Neural progenitor cell (in vitro differentiated cells): Measurements from ENCODE around the gene CBLN1. TPM values are rescaled to one million over a fixed set of nuclear protein-coding genes. Genes with fewer than 3 reads are reported as not detected.

Source experiments
- DNase-seq: peaks from one replicate; pipeline ENCODE4 v3.0.0-alpha.2; 2016; ENCODE audit warnings: low spot score
- H2AFZ ChIP-seq: fragments of 200-600 bp; sonication (generic); replicated peaks from 2 replicates; pipeline ENCODE4 v1.6.1; 2016; ENCODE audit warnings: antibody characterized with exemption
- H3F3A ChIP-seq: fragments of 200-600 bp; sonication (generic); 2 replicates; pipeline ENCODE4 v1.6.1; 2016; ENCODE audit warnings: antibody characterized with exemption, low read depth
- H3K27ac ChIP-seq: fragments of 200-600 bp; sonication (generic); 2 replicates; pipeline ENCODE4 v1.5.1; 2016; ENCODE audit warnings: mild to moderate bottlenecking
- H3K27me3 ChIP-seq: fragments of 200-600 bp; sonication (generic); 2 replicates; pipeline ENCODE4 v1.6.1; 2016; ENCODE audit warnings: mild to moderate bottlenecking, moderate library complexity
- H3K36me3 ChIP-seq: fragments of 200-600 bp; sonication (generic); 2 replicates; pipeline ENCODE4 v1.5.1; 2016
- H3K4me1 ChIP-seq: fragments of 200-600 bp; sonication (generic); 2 replicates; pipeline ENCODE4 v1.6.1; 2016; ENCODE audit warnings: mixed run types
- H3K4me2 ChIP-seq: fragments of 200-600 bp; sonication (generic); 2 replicates; pipeline ENCODE4 v1.6.1; 2016
- H3K4me3 ChIP-seq: fragments of 200-600 bp; sonication (generic); 2 replicates; pipeline ENCODE4 v1.5.1; 2016
- H3K79me2 ChIP-seq: fragments of 200-600 bp; sonication (generic); 2 replicates; pipeline ENCODE4 v1.6.1; 2016; ENCODE audit warnings: low read depth
- H3K9ac ChIP-seq: fragments of 200-600 bp; sonication (generic); 2 replicates; pipeline ENCODE4 v1.6.1; 2016
- H3K9me3 ChIP-seq: fragments of 200-600 bp; sonication (generic); 2 replicates; pipeline ENCODE4 v1.5.1; 2016; ENCODE audit warnings: low read depth
- H4K20me1 ChIP-seq: fragments of 200-600 bp; sonication (generic); 2 replicates; pipeline ENCODE4 v1.6.1; 2016; ENCODE audit warnings: low read depth
- H3K27ac Mint-ChIP-seq: 3 replicates; pipeline ENCODE4 v1.8.0; 2021; ENCODE audit warnings: mixed read lengths
- H3K27me3 Mint-ChIP-seq: 2 replicates; pipeline ENCODE4 v1.8.0; 2022; ENCODE audit warnings: low read depth, mild to moderate bottlenecking, inconsistent platforms, moderate library complexity, mixed read lengths; ENCODE audit not compliant: insufficient read depth
- H3K36me3 Mint-ChIP-seq: 3 replicates; pipeline ENCODE4 v1.8.0; 2021; ENCODE audit warnings: mixed read lengths
- H3K4me1 Mint-ChIP-seq: 3 replicates; pipeline ENCODE4 v1.8.0; 2021; ENCODE audit warnings: mixed read lengths
- H3K4me3 Mint-ChIP-seq: 3 replicates; pipeline ENCODE4 v1.8.0; 2021; ENCODE audit warnings: mild to moderate bottlenecking, moderate library complexity, mixed read lengths
- H3K9me3 Mint-ChIP-seq: 3 replicates; pipeline ENCODE4 v1.8.0; 2020; ENCODE audit warnings: mixed read lengths
- EZH2 ChIP-seq: fragments of 200-600 bp; sonication (generic); IDR thresholded peaks from 2 replicates; pipeline ENCODE4 v1.6.1; 2017; ENCODE audit warnings: antibody characterized with exemption, mild to moderate bottlenecking, moderate library complexity
- EZH2phosphoT487 ChIP-seq: fragments of 200-600 bp; sonication (generic); IDR thresholded peaks from 2 replicates; pipeline ENCODE4 v1.6.1; 2017; ENCODE audit warnings: antibody characterized with exemption
- total RNA-seq: library from RNA; depleted of rRNA; stranded (reverse); fragments of >200 nt; gene quantifications from 2 replicates; pipeline ENCODE4 v1.2.3, GENCODE V29; 2015; ENCODE audit warnings: low replicate concordance
- TF ChIP-seq, protein P1 (sequence below): fragments of 200-600 bp; sonication (generic); IDR thresholded peaks from 2 replicates; pipeline ENCODE4 v1.5.1; 2017; ENCODE audit warnings: antibody characterized with exemption, mild to moderate bottlenecking

Gene CBLN1
- total RNA-seq, 1 donor from 2014 or later = 0.11 TPM

DNA sequence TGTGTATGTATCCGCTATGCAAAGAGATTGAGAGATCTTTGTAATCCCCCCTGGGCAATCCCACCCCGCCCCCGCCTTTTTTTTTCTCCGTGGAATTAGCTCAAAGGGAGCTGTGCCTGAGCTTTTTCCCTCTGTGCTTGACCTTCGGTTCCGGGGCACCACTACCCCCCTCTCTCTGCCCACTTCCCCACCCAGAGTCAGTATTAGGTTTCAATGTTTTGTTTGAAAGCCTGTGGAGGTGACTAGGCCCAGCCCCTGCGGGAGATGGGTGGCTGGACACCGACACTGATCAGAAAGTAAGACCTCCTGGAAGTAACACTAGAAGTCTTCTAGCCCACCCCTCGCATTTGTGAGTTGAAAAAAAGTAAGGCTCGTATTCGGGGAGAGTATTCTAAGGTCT lies 7.0 kb downstream of the CBLN1 start:
- peaks cover 2% of the 10 kb centered on the region for H3K36me3 Mint-ChIP-seq
- peak overlapping the region; percentile 32 for H3K4me3 ChIP-seq
- peak overlapping the region; percentile 27 for H3K4me3 Mint-ChIP-seq
- H3K9me3 ChIP-seq = no peaks in the 10 kb centered on the region
- DNase-seq = peak; percentile 10
- H3F3A ChIP-seq = peaks cover 15% of the 10 kb centered on the region
- peaks cover 5% of the 10 kb centered on the region for H3K9me3 Mint-ChIP-seq
- no peak overlapping the region for H3K27ac ChIP-seq
- no peaks in the 10 kb centered on the region for H3K36me3 ChIP-seq
- peak overlapping the region; percentile 75 for H3K4me2 ChIP-seq
- H3K79me2 ChIP-seq = no peaks in the 10 kb centered on the region
- H3K9ac ChIP-seq = no peak overlapping the region
- H3K4me1 Mint-ChIP-seq = peaks cover 34% of the 10 kb centered on the region
- peaks cover 100% of the 10 kb centered on the region for H3K27me3 ChIP-seq
- H3K27me3 Mint-ChIP-seq = peaks cover 68% of the 10 kb centered on the region
- H2AFZ ChIP-seq = no peak overlapping the region
- no peak overlapping the region for H3K27ac Mint-ChIP-seq
- TF ChIP-seq EZH2 = no peak
- TF ChIP-seq EZH2phosphoT487 = no peak
- TF ChIP-seq, protein P1, sequence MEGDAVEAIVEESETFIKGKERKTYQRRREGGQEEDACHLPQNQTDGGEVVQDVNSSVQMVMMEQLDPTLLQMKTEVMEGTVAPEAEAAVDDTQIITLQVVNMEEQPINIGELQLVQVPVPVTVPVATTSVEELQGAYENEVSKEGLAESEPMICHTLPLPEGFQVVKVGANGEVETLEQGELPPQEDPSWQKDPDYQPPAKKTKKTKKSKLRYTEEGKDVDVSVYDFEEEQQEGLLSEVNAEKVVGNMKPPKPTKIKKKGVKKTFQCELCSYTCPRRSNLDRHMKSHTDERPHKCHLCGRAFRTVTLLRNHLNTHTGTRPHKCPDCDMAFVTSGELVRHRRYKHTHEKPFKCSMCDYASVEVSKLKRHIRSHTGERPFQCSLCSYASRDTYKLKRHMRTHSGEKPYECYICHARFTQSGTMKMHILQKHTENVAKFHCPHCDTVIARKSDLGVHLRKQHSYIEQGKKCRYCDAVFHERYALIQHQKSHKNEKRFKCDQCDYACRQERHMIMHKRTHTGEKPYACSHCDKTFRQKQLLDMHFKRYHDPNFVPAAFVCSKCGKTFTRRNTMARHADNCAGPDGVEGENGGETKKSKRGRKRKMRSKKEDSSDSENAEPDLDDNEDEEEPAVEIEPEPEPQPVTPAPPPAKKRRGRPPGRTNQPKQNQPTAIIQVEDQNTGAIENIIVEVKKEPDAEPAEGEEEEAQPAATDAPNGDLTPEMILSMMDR = no peak
- peaks cover 61% of the 10 kb centered on the region for H4K20me1 ChIP-seq
- peaks cover 40% of the 10 kb centered on the region for H3K4me1 ChIP-seq

DNA sequence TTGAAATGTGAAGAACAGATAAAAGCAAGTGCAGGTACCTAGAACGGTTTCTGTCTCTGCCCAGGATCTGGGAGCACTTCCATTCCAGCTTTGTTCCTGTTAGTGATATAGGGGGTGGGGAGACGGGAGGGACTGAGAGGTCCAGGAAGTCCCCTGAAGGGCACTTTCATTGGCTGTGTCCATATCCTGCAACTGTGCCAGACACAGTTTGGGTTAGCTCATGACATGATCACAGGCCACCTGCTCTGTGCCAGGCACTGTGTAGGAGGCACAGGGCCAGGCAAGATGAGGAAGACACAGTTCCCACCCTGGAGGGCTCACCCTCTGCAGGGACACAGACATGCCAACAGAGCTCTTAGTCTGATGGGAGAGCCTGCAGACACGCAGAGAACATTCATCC lies 7.9 kb downstream of the CBLN1 start:
- Histone ChIP-seq H3K4me3 (no peak overlapping the region), H3K9me3 (no peaks in the 10 kb centered on the region), H4K20me1 (peaks cover 53% of the 10 kb centered on the region), H3K36me3 (no peaks in the 10 kb centered on the region), H3K27me3 (peaks cover 100% of the 10 kb centered on the region), H2AFZ (no peak overlapping the region), H3K4me1 (peaks cover 32% of the 10 kb centered on the region), H3F3A (peaks cover 7% of the 10 kb centered on the region), H3K9ac (no peak overlapping the region), H3K4me2 (no peak overlapping the region), H3K27ac (no peak overlapping the region), H3K79me2 (no peaks in the 10 kb centered on the region)
- H3K4me1 Mint-ChIP-seq = peaks cover 27% of the 10 kb centered on the region
- peaks cover 2% of the 10 kb centered on the region for H3K36me3 Mint-ChIP-seq
- peaks cover 60% of the 10 kb centered on the region for H3K27me3 Mint-ChIP-seq
- peaks cover 5% of the 10 kb centered on the region for H3K9me3 Mint-ChIP-seq
- H3K27ac Mint-ChIP-seq = no peak overlapping the region
- TF ChIP-seq EZH2phosphoT487 (no peak), EZH2 (no peak)
- TF ChIP-seq, protein P1 = no peak
- DNase-seq = no peak
- H3K4me3 Mint-ChIP-seq = peak overlapping the region; percentile 30

DNA sequence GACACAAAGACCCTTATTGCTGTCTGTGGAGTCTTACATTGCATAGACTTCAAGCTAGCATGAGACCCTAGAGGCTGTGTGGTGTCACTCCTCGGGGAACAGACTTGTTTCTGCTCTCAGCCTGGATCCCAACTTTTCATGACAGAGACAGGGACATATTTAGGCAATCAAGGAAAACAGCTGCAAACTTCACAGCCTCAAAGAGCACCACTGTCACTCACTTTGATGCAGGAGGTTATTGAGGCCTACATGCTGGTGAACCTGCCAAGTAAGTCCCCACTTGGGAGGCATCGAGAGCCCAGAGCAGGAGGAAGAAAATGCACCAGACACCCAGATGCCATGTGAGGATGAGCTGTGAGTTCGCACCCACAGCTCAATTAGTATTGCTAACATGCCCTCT lies 10.3 kb downstream of the CBLN1 start:
- no peak for DNase-seq
- TF ChIP-seq EZH2phosphoT487 (no peak), EZH2 (no peak)
- TF ChIP-seq, protein P1 = no peak
- H3K27me3 Mint-ChIP-seq = peaks cover 37% of the 10 kb centered on the region
- Histone ChIP-seq H3K27ac (no peak overlapping the region), H3K9me3 (no peaks in the 10 kb centered on the region), H3K79me2 (no peaks in the 10 kb centered on the region), H3K36me3 (no peaks in the 10 kb centered on the region), H3K4me3 (no peak overlapping the region), H4K20me1 (peaks cover 29% of the 10 kb centered on the region), H3K9ac (no peak overlapping the region), H3K27me3 (peaks cover 77% of the 10 kb centered on the region), H3F3A (no peaks in the 10 kb centered on the region), H3K4me2 (no peak overlapping the region), H3K4me1 (peaks cover 12% of the 10 kb centered on the region), H2AFZ (no peak overlapping the region)
- H3K9me3 Mint-ChIP-seq = peaks cover 3% of the 10 kb centered on the region
- H3K4me1 Mint-ChIP-seq = peaks cover 20% of the 10 kb centered on the region
- H3K27ac Mint-ChIP-seq = no peak overlapping the region
- H3K4me3 Mint-ChIP-seq = no peak overlapping the region
- H3K36me3 Mint-ChIP-seq = no peaks in the 10 kb centered on the region
